ENCODE results near the gene NPLOC4.

DNA sequence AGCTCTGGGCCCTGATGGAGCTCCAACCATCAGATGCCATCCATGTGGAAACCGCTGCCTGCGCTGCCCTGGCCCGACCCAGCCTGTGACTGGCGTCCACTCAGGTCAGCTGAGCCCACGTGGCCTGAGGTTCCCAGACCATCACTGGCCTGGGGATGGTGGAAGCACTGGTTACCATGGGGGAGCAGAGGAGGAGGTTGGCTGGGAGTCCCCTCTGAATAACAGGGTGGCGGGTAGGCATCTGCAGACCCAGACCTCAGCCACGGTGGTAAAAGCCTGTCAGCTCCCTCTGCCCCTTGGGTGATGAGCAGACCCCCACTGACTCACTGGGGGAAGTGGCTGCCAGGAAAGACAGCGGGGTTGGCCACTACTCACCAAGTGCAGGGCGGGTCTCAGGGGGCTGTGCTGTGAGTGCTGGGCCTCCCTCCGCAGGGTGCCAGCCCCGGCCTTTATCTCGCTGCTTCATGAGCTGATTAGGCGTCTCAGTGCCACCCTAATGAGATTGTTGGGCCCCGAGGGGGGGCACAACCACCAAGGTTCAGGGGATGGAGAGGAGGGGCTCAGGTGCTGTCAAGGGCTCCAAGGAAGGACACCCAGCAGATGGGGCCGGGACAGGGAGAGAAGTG is 19.3 kb upstream of the NPLOC4 start, which contains the start of gene PDE6G:
- no peak for TF ChIP-seq EP300 (IDR thresholded peaks at IDR 0.05)
- TF ChIP-seq, protein P1, sequence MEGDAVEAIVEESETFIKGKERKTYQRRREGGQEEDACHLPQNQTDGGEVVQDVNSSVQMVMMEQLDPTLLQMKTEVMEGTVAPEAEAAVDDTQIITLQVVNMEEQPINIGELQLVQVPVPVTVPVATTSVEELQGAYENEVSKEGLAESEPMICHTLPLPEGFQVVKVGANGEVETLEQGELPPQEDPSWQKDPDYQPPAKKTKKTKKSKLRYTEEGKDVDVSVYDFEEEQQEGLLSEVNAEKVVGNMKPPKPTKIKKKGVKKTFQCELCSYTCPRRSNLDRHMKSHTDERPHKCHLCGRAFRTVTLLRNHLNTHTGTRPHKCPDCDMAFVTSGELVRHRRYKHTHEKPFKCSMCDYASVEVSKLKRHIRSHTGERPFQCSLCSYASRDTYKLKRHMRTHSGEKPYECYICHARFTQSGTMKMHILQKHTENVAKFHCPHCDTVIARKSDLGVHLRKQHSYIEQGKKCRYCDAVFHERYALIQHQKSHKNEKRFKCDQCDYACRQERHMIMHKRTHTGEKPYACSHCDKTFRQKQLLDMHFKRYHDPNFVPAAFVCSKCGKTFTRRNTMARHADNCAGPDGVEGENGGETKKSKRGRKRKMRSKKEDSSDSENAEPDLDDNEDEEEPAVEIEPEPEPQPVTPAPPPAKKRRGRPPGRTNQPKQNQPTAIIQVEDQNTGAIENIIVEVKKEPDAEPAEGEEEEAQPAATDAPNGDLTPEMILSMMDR (IDR thresholded peaks at IDR 0.05) = no peak
